ENCODE measurements around the gene GRM4.

GRM4 gene

GRCh38 chr6:34030831-34031624 lies 114.9 kb downstream of the GRM4 start:
- Histone ChIP-seq H3K27me3 (ENCODE audit: low read depth, low read length) (no peaks in the 10 kb centered on the region), H3K27ac (ENCODE audit: low read length) (no peak overlapping the region), H3K4me1 (ENCODE audit: control insufficient read depth in 1 of 2, insufficient read depth in 2 of 2, low read length in 2 of 2) (no peaks in the 10 kb centered on the region), H3K9me3 (ENCODE audit: control insufficient read depth in 1 of 2, low read length in 2 of 2) (no peaks in the 10 kb centered on the region), H3K36me3 (ENCODE audit: control insufficient read depth in 1 of 2, insufficient read depth in 2 of 2, low read length in 2 of 2) (no peaks in the 10 kb centered on the region), H3K4me3 (ENCODE audit: low read depth in 1 of 2, low read length in 2 of 2) (no peak overlapping the region)

- no peaks in the 10 kb centered on the region for H3K4me1 ChIP-seq (ENCODE audit: control insufficient read depth in 1 of 2, insufficient read depth in 2 of 2, low read length in 2 of 2)
- H3K27ac ChIP-seq (ENCODE audit: low read length) = no peak overlapping the region
- no peaks in the 10 kb centered on the region for H3K36me3 ChIP-seq (ENCODE audit: control insufficient read depth in 1 of 2, insufficient read depth in 2 of 2, low read length in 2 of 2)
- no peak overlapping the region for H3K4me3 ChIP-seq (ENCODE audit: low read depth in 1 of 2, low read length in 2 of 2)
- no peaks in the 10 kb centered on the region for H3K27me3 ChIP-seq (ENCODE audit: low read depth, low read length)
- H3K9me3 ChIP-seq (ENCODE audit: control insufficient read depth in 1 of 2, low read length in 2 of 2) = no peaks in the 10 kb centered on the region
Measured at GRCh38 chr6:34029489-34030280, 116.2 kb downstream of the GRM4 start.

- Histone ChIP-seq H3K27ac (ENCODE audit: low read length) (no peak overlapping the region), H3K27me3 (ENCODE audit: low read depth, low read length) (no peaks in the 10 kb centered on the region), H3K4me1 (ENCODE audit: control insufficient read depth in 1 of 2, insufficient read depth in 2 of 2, low read length in 2 of 2) (no peaks in the 10 kb centered on the region), H3K36me3 (ENCODE audit: control insufficient read depth in 1 of 2, insufficient read depth in 2 of 2, low read length in 2 of 2) (no peaks in the 10 kb centered on the region), H3K9me3 (ENCODE audit: control insufficient read depth in 1 of 2, low read length in 2 of 2) (peaks cover 0 to 2% of the 10 kb centered on the region in 2 donors), H3K4me3 (ENCODE audit: low read depth in 1 of 2, low read length in 2 of 2) (no peak overlapping the region)
Measured at GRCh38 chr6:34028691-34029360, 117.1 kb downstream of the GRM4 start.

GRCh38 chr6:34027939-34028441 lies 117.9 kb downstream of the GRM4 start:
- Histone ChIP-seq H3K9me3 (ENCODE audit: control insufficient read depth in 1 of 2, low read length in 2 of 2) (peaks cover 0 to 2% of the 10 kb centered on the region in 2 donors), H3K27ac (ENCODE audit: low read length) (no peak overlapping the region), H3K27me3 (ENCODE audit: low read depth, low read length) (no peaks in the 10 kb centered on the region), H3K4me1 (ENCODE audit: control insufficient read depth in 1 of 2, insufficient read depth in 2 of 2, low read length in 2 of 2) (no peaks in the 10 kb centered on the region), H3K4me3 (ENCODE audit: low read depth in 1 of 2, low read length in 2 of 2) (no peak overlapping the region), H3K36me3 (ENCODE audit: control insufficient read depth in 1 of 2, insufficient read depth in 2 of 2, low read length in 2 of 2) (no peaks in the 10 kb centered on the region)

DNA sequence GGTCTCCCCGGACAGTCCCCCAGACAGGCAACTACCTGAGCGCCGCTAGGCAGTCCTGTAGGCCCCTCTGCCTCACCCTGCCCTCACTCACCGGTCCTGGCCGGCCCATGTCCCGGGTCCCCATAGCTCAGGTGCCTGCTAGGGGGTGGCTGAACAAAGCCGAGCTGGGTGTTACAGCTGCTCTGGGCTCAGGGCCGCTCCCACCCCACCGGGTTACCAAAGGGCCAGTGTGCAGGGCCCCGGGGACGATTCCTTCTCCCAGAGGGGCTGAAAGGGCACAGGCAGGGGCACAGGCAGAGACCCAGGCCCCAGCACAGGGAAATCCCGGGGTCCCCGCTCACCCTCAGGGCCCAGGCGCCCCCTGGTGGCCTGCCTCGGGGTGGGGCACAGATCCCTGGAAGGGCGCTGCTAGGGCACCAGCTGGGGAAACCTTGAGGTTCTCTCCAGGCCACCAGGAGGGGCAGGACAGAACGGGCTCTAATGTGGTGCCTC lies 118.4 kb downstream of the GRM4 start:
- Histone ChIP-seq H3K4me3 (ENCODE audit: low read depth in 1 of 2, low read length in 2 of 2) (no peak overlapping the region), H3K27me3 (ENCODE audit: low read depth, low read length) (no peaks in the 10 kb centered on the region), H3K36me3 (ENCODE audit: control insufficient read depth in 1 of 2, insufficient read depth in 2 of 2, low read length in 2 of 2) (no peaks in the 10 kb centered on the region), H3K27ac (ENCODE audit: low read length) (no peak overlapping the region), H3K4me1 (ENCODE audit: control insufficient read depth in 1 of 2, insufficient read depth in 2 of 2, low read length in 2 of 2) (no peaks in the 10 kb centered on the region), H3K9me3 (ENCODE audit: control insufficient read depth in 1 of 2, low read length in 2 of 2) (peaks cover 0 to 2% of the 10 kb centered on the region in 2 donors)

- Histone ChIP-seq H3K36me3 (ENCODE audit: control insufficient read depth in 1 of 2, insufficient read depth in 2 of 2, low read length in 2 of 2) (no peaks in the 10 kb centered on the region), H3K9me3 (ENCODE audit: control insufficient read depth in 1 of 2, low read length in 2 of 2) (peaks cover 0 to 2% of the 10 kb centered on the region in 2 donors), H3K4me1 (ENCODE audit: control insufficient read depth in 1 of 2, insufficient read depth in 2 of 2, low read length in 2 of 2) (no peaks in the 10 kb centered on the region), H3K4me3 (ENCODE audit: low read depth in 1 of 2, low read length in 2 of 2) (no peak overlapping the region), H3K27me3 (ENCODE audit: low read depth, low read length) (no peaks in the 10 kb centered on the region), H3K27ac (ENCODE audit: low read length) (no peak overlapping the region)
Measured at GRCh38 chr6:34025861-34026260, 120.0 kb downstream of the GRM4 start.

GRCh38 chr6:34025112-34025807 lies 120.6 kb downstream of the GRM4 start:
- Histone ChIP-seq H3K9me3 (ENCODE audit: control insufficient read depth in 1 of 2, low read length in 2 of 2) (peaks cover 0 to 2% of the 10 kb centered on the region in 2 donors), H3K27ac (ENCODE audit: low read length) (no peak overlapping the region), H3K36me3 (ENCODE audit: control insufficient read depth in 1 of 2, insufficient read depth in 2 of 2, low read length in 2 of 2) (no peaks in the 10 kb centered on the region), H3K27me3 (ENCODE audit: low read depth, low read length) (no peaks in the 10 kb centered on the region), H3K4me1 (ENCODE audit: control insufficient read depth in 1 of 2, insufficient read depth in 2 of 2, low read length in 2 of 2) (no peaks in the 10 kb centered on the region), H3K4me3 (ENCODE audit: low read depth in 1 of 2, low read length in 2 of 2) (no peak overlapping the region)

DNA sequence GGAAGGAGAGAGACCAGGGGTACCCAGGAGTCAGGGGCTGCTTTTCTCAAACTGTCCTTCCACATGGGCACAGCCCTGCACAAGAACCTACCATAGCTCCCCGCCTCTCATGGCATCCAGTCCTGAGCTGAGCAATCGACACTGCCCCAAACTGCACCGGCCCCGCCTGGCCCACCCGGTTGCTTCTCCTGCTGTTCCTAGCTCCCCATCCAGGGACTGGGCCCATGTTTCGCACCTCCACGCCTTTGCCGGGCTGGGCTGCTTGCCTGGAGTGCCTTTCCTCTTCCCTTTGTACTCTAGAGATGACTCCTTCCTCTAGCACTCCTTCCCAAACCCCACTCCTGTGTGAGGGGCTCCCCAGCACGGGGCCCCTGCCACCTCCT lies 123.0 kb downstream of the GRM4 start:
- no peaks in the 10 kb centered on the region for H3K4me1 ChIP-seq (ENCODE audit: control insufficient read depth in 1 of 2, insufficient read depth in 2 of 2, low read length in 2 of 2)
- no peak overlapping the region for H3K27ac ChIP-seq (ENCODE audit: low read length)
- H3K9me3 ChIP-seq (ENCODE audit: control insufficient read depth in 1 of 2, low read length in 2 of 2) = peaks cover 0 to 2% of the 10 kb centered on the region in 2 donors
- H3K27me3 ChIP-seq (ENCODE audit: low read depth, low read length) = no peaks in the 10 kb centered on the region
- H3K36me3 ChIP-seq (ENCODE audit: control insufficient read depth in 1 of 2, insufficient read depth in 2 of 2, low read length in 2 of 2) = no peaks in the 10 kb centered on the region
- H3K4me3 ChIP-seq (ENCODE audit: low read depth in 1 of 2, low read length in 2 of 2) = no peak overlapping the region

DNA sequence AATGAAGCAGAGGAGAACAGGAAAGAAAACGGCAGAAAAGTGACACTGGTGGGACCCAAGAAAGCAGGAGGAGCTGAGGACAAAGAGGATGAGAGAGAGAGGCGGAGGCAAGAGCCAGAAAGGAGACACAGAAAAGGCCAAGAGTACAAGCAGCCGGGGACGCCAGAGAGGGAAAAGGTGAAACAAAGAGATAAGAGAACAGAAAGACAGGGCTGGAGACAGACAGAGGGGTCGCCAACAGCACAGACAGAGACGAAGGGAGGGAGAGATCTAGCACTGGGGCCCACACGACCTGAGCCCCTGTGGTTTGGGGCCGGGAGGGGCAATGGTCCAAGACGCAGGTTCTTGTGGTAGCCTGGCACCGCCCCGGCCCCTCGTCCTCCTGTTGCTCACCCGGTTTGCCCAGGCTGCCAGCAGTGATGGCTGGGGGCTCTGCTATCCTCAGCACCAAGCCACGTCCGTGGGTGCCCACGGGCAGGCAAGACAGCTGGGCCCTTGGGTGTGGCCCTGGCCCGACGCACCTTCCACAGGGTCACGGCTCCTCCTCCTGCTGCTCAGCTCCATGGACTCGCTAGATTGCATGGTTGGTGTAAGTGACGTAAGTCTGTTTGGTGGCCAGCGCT lies 123.5 kb downstream of the GRM4 start:
- Histone ChIP-seq H3K4me3 (ENCODE audit: low read depth in 1 of 2, low read length in 2 of 2) (no peak overlapping the region), H3K9me3 (ENCODE audit: control insufficient read depth in 1 of 2, low read length in 2 of 2) (peaks cover 0 to 2% of the 10 kb centered on the region in 2 donors), H3K27me3 (ENCODE audit: low read depth, low read length) (no peaks in the 10 kb centered on the region), H3K36me3 (ENCODE audit: control insufficient read depth in 1 of 2, insufficient read depth in 2 of 2, low read length in 2 of 2) (no peaks in the 10 kb centered on the region), H3K27ac (ENCODE audit: low read length) (no peak overlapping the region), H3K4me1 (ENCODE audit: control insufficient read depth in 1 of 2, insufficient read depth in 2 of 2, low read length in 2 of 2) (no peaks in the 10 kb centered on the region)

- H3K27ac ChIP-seq (ENCODE audit: low read length) = no peak overlapping the region
- H3K27me3 ChIP-seq (ENCODE audit: low read depth, low read length) = no peaks in the 10 kb centered on the region
- H3K4me1 ChIP-seq (ENCODE audit: control insufficient read depth in 1 of 2, insufficient read depth in 2 of 2, low read length in 2 of 2) = no peaks in the 10 kb centered on the region
- no peaks in the 10 kb centered on the region for H3K36me3 ChIP-seq (ENCODE audit: control insufficient read depth in 1 of 2, insufficient read depth in 2 of 2, low read length in 2 of 2)
- H3K9me3 ChIP-seq (ENCODE audit: control insufficient read depth in 1 of 2, low read length in 2 of 2) = peaks cover 0 to 2% of the 10 kb centered on the region in 2 donors
- no peak overlapping the region for H3K4me3 ChIP-seq (ENCODE audit: low read depth in 1 of 2, low read length in 2 of 2)
Measured at GRCh38 chr6:34021554-34022190, 124.2 kb downstream of the GRM4 start.
